ENCODE measurements around the gene MED7. TPM values are rescaled to one million over a fixed set of nuclear protein-coding genes. Genes with fewer than 3 reads are reported as not detected.

The MED7 gene
- total and polyA plus RNA-seq, 9 of the 15 experiments (the other 6 are each of a cell fraction or from before 2014, with no cell fraction given): 4.5 to 38.7 (median 12.2) TPM

GRCh38 chr5:157148734-157149615 lies 6.3 kb upstream of the MED7 start (continued):
- TF ChIP-seq E2F6 (IDR thresholded peaks at IDR 0.05; ENCODE audit: borderline replicate concordance in 1 of 2, extremely low read depth in 1 of 2, insufficient read depth in 1 of 2, insufficient read length in 1 of 2, low read depth in 1 of 2, low read length in 1 of 2, poor library complexity in 1 of 2, severe bottlenecking in 1 of 2): peak in 1 of 2 experiments; percentile 28
- no peak for TF ChIP-seq IRF1 (CRISPR knock-in tag; IDR thresholded peaks at IDR 0.05; ENCODE audit: borderline replicate concordance)
- no peak for TF ChIP-seq MED1 (CRISPR knock-in tag; IDR thresholded peaks at IDR 0.05; ENCODE audit: borderline replicate concordance)
- TF ChIP-seq ZNF57 (CRISPR knock-in tag; IDR thresholded peaks at IDR 0.05): no peak
- TF ChIP-seq SRSF3 (IDR thresholded peaks at IDR 0.05; ENCODE audit: insufficient read depth, low read length): no peak
- no peak for TF ChIP-seq ZNF263 (CRISPR knock-in tag; IDR thresholded peaks at IDR 0.05; ENCODE audit: borderline replicate concordance)
- no peak; the same call in 1 of the 2 replicates for TF ChIP-seq TAL1 (IDR thresholded peaks at IDR 0.05)
- no peak for TF ChIP-seq ZNF146 (CRISPR knock-in tag; IDR thresholded peaks at IDR 0.05; ENCODE audit: unreplicated experiment)
- TF ChIP-seq ZNF764 (CRISPR knock-in tag; IDR thresholded peaks at IDR 0.05; ENCODE audit: low read depth): no peak
- TF ChIP-seq, protein P1, sequence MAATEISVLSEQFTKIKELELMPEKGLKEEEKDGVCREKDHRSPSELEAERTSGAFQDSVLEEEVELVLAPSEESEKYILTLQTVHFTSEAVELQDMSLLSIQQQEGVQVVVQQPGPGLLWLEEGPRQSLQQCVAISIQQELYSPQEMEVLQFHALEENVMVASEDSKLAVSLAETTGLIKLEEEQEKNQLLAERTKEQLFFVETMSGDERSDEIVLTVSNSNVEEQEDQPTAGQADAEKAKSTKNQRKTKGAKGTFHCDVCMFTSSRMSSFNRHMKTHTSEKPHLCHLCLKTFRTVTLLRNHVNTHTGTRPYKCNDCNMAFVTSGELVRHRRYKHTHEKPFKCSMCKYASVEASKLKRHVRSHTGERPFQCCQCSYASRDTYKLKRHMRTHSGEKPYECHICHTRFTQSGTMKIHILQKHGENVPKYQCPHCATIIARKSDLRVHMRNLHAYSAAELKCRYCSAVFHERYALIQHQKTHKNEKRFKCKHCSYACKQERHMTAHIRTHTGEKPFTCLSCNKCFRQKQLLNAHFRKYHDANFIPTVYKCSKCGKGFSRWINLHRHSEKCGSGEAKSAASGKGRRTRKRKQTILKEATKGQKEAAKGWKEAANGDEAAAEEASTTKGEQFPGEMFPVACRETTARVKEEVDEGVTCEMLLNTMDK (IDR thresholded peaks at IDR 0.05; ENCODE audit: borderline replicate concordance, insufficient read depth, low read depth, low read length, poor library complexity, severe bottlenecking): no peak
- TF ChIP-seq ELF4 (CRISPR knock-in tag; IDR thresholded peaks at IDR 0.05): no peak
- TF ChIP-seq, protein P2, sequence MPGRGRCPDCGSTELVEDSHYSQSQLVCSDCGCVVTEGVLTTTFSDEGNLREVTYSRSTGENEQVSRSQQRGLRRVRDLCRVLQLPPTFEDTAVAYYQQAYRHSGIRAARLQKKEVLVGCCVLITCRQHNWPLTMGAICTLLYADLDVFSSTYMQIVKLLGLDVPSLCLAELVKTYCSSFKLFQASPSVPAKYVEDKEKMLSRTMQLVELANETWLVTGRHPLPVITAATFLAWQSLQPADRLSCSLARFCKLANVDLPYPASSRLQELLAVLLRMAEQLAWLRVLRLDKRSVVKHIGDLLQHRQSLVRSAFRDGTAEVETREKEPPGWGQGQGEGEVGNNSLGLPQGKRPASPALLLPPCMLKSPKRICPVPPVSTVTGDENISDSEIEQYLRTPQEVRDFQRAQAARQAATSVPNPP (IDR thresholded peaks at IDR 0.05; ENCODE audit: borderline replicate concordance, insufficient read depth, insufficient read length): no peak
- TF ChIP-seq ELK3 (CRISPR knock-in tag; IDR thresholded peaks at IDR 0.05): no peak
- TF ChIP-seq GABPB1 (CRISPR knock-in tag; IDR thresholded peaks at IDR 0.05): no peak
- no peak for TF ChIP-seq HLTF (IDR thresholded peaks at IDR 0.05)
- TF ChIP-seq, protein P3, sequence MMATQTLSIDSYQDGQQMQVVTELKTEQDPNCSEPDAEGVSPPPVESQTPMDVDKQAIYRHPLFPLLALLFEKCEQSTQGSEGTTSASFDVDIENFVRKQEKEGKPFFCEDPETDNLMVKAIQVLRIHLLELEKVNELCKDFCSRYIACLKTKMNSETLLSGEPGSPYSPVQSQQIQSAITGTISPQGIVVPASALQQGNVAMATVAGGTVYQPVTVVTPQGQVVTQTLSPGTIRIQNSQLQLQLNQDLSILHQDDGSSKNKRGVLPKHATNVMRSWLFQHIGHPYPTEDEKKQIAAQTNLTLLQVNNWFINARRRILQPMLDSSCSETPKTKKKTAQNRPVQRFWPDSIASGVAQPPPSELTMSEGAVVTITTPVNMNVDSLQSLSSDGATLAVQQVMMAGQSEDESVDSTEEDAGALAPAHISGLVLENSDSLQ (IDR thresholded peaks at IDR 0.05): no peak
- no peak for TF ChIP-seq MXI1 (IDR thresholded peaks at IDR 0.05; ENCODE audit: low read depth, low read length)
- TF ChIP-seq TCF7L2 (IDR thresholded peaks at IDR 0.05; ENCODE audit: low read depth, low read length): no peak
- peak; percentile 70 for TF ChIP-seq L3MBTL2 (IDR thresholded peaks at IDR 0.05)
